LNCaP clone FGC (cell line): Measurements from ENCODE around the gene PANX2.

Experiments used
- DNase-seq: peaks from one replicate; pipeline ENCODE4 v3.0.0-alpha.2; 2011; ENCODE audit warnings: low read depth
- H3K4me3 ChIP-seq: 2 replicates; pipeline ENCODE4 v1.5.1; 2011; ENCODE audit warnings: mild to moderate bottlenecking, low read depth, low read length, control low read depth
- TF ChIP-seq, protein P1 (sequence below): IDR thresholded peaks from 2 replicates; pipeline ENCODE4 v1.5.1; 2012; ENCODE audit warnings: mild to moderate bottlenecking; ENCODE audit not compliant: control insufficient read depth, insufficient read depth; ENCODE audit errors: extremely low read depth

The PANX2 gene

DNA sequence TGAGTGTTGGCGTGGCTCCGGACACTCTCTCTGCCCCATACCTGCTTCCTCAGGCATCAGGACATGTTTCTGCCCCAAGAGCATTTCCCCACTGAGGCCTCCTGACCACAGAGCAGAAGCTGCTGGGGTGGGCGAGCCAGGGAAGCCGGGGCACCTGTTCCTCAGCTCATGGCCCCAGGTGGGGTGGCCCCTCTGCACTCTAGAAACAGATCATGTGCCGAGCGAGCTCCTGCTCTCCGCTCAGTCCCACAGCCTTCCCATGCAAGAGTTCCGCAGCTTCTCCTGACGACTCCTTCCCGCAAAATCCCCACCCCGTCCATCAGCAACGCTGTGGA lies 22.4 kb upstream of the PANX2 start:
- DNase-seq: no peak
- TF ChIP-seq, protein P1, sequence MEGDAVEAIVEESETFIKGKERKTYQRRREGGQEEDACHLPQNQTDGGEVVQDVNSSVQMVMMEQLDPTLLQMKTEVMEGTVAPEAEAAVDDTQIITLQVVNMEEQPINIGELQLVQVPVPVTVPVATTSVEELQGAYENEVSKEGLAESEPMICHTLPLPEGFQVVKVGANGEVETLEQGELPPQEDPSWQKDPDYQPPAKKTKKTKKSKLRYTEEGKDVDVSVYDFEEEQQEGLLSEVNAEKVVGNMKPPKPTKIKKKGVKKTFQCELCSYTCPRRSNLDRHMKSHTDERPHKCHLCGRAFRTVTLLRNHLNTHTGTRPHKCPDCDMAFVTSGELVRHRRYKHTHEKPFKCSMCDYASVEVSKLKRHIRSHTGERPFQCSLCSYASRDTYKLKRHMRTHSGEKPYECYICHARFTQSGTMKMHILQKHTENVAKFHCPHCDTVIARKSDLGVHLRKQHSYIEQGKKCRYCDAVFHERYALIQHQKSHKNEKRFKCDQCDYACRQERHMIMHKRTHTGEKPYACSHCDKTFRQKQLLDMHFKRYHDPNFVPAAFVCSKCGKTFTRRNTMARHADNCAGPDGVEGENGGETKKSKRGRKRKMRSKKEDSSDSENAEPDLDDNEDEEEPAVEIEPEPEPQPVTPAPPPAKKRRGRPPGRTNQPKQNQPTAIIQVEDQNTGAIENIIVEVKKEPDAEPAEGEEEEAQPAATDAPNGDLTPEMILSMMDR: no peak
- no peak overlapping the region for H3K4me3 ChIP-seq

DNA sequence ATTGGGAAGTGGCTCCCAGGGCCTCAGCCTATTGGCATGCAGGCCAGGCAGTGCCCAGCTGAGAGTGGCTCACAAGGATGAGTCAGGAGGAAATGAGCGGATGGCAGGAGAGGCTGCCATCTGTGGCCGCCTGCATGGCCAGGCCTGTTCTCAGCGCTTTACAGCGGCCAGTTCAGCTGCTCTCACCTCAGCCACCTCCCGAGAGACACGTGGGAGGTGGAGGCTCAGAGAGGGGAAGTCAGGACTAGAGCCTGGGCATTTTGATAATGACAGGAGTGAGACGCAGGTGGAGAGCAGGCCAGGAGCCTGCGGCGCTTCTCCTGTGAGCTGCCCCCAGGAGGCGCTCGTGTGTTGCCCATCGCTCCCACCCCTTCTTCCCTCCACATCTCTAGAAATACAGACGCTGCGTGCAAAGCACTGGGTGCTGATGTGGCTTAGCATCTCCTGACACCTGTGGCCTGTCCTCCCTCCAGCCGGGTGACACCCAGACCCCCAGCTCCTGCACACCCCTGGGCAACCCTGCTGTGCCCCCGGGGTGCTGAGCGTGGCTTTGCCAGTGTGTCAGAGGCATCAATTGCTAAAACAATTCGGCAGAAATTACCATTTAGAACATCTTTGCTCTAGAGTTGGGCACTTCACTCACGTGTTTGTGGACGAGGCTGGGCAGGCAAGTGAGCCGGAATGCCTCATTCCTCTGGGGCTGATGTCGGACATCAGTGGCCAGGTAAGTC lies 21.4 kb upstream of the PANX2 start:
- TF ChIP-seq, protein P1: peak; percentile 79
- peak; percentile 45 for DNase-seq
- no peak overlapping the region for H3K4me3 ChIP-seq

DNA sequence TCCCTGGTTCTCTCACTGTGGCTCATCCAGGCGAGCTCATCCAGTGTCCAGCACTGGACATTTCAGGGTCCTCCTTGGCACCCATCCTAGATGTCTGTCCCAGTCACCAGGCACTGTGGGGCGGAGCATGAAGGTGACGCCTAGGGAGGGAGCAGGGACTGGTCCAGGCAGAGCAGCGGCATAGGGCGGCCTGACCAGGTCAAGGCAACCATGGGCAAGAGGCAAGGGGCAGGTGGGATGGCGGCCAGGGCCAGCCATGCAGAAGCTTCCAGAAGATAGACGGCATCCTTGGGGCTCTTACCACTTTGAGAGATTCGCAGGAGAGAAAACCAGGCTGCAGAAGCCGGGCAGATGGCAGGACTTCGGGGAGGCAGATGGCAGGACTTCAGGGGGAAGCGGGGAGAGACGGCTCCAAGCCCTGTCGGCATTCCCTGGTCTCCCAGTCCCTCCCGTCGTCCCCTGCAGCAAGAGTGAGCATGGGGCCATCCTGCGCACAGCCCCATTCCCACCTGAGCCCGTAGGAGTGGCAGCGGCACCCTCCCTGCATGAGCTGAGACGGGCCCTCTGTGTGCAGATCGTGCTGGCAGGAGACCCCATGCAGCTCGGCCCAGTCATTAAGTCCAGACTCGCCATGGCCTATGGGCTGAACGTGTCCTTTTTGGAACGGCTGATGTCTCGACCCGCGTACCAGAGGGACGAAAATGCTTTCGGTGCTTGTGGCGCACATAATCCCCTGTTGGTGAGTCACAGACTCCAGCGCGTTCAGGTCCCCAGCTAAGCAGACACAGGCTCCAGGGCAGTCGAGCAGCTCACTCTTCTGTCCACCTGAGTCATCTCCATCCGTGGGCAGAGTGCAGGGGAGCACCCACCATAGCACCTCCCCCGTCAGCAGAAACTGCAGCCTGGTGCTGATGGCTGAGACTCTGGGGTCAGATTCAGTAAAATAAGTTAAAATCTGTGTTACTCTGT lies 20.1 kb upstream of the PANX2 start:
- DNase-seq: no peak
- TF ChIP-seq, protein P1: no peak
- no peak overlapping the region for H3K4me3 ChIP-seq

DNA sequence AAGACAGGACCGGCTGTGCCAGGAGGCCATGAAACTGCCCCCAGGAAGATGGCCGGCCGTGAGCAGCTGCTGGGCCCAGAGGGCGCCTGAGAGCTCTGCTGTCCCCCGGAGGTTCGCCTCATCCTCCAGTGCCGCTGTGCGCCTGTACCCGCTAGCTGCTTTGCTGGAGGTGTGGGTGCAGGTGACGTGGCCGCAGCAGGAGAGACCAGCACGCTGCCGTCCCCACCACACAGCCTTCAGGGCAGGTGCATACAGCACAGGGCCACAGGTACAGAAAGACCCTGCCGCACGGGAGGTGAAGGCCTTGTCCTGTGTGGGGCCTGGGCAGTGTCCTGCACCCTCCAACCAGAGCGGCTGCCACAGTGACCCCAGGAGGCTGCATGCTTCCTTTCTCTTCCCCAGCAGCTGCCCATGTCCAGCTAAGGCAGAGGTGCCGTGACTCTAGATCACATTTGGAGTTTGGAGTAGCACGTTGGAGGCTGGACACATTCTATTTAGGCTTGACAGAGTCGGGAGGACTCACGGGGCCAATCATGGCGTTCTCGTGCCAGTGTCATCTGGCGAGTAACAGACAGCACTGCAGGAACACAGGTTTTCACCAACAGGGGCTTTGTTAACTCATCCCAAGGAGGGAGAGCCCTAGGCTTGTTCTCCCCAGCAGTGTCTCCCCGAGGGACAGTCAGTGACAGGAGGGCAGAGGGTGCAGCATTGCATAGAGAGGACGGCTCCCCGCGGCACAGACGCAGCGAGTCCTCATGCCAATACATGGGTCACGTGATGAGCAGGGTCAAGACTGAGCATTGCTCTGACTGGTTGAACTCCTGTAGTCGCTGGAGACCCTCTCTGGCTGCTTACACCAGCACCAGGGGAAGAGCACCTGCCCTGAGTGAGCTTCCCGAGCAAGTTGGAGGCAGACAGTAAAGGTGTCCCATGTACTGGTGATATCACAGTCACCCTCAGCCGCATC lies 18.7 kb upstream of the PANX2 start:
- TF ChIP-seq, protein P1: no peak
- no peak overlapping the region for H3K4me3 ChIP-seq
- no peak for DNase-seq

DNA sequence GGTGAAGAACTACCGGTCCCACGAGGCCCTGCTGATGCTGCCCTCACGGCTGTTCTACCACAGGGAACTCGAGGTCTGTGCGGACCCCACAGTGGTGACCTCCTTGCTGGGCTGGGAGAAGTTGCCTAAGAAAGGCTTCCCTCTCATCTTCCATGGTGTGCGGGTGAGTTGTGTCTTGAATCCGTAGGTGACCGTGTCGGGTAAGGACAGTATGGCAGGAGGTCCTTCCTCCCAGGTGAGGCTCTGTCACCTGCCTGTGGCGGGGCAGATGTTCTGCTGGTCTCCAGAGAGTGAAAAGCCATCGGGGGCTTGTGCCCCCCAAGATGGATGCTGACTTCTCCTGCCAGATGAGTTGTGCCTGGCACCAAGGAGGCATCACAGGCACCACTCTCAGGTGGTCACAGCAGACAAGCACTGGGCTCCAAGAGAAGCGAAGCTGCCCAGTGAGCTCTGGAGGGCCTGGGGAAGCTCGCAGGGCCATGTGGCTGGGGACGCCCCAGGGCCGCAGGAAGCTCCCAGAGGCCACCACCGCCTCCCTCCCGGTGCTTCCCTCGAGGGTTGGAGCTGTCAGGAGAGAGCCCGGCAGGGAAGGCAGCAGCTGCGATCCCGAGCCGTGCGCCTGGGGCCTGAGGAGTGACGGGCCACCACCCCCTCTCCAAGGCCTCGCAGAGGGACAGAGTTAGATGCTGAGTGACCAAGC lies 17.3 kb upstream of the PANX2 start:
- TF ChIP-seq, protein P1: no peak
- no peak for DNase-seq
- H3K4me3 ChIP-seq: no peak overlapping the region

DNA sequence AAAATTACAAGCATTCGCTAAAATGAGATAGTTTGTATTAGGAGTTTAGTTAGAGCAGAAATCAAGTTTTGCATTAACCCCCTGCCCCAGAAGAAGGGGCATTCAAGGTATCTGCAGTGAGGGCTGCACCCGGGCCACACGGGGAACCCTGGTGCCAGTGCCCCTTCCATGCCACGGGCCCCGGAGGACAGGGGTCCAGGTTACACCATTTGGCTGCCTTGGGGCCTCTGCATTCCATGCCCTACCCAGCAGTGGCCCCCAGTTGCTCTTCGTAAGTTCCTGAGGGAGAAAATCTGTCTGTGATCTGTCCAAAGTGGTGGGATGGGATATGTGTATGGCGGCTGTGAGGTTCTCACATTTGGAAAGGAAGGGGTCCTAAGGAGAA lies 16.8 kb upstream of the PANX2 start:
- TF ChIP-seq, protein P1: no peak
- no peak for DNase-seq
- H3K4me3 ChIP-seq: no peak overlapping the region
